HG03159 (cell line): ENCODE measurements around the gene CTNNBIP1.
"Not testable (repeated sequence)": the region's sequence is repeated elsewhere in the genome, so short reads cannot be mapped to it uniquely, and the experiment has no call there.

Source experiments
- ATAC-seq: cut with Tn5 transposase; IDR thresholded peaks from one replicate; pipeline ENCODE4 v1.9.1; 2021; ENCODE audit warnings: mild to moderate bottlenecking, moderate library complexity; ENCODE audit not compliant: unreplicated experiment

The CTNNBIP1 gene

GRCh38 chr1:9910076-9910422 lies at the start of gene CTNNBIP1:
Gene CTNNBIP1, minus strand, starts transcription at chr1:9910269. Its CDS starts 38,205 bp downstream, at chr1:9872064.
- ATAC-seq: peak; percentile 75

- ATAC-seq: no peak
These were observed 47.7 kb upstream of the CTNNBIP1 start for GRCh38 chr1:9957726-9958125.

GRCh38 chr1:9946315-9946714 lies 36.2 kb upstream of the CTNNBIP1 start:
- ATAC-seq: no peak

GRCh38 chr1:9942939-9943788 lies 33.1 kb upstream of the CTNNBIP1 start, which contains the start of the genes LZIC and NMNAT1:
Gene LZIC, minus strand, starts transcription at chr1:9943391. Its CDS starts 6,772 bp downstream, at chr1:9936619.
Gene NMNAT1, plus strand, starts transcription at chr1:9943475. Its CDS starts 28,599 bp downstream, at chr1:9972074.
- peak; percentile 96 for ATAC-seq

- peak; percentile 8 for ATAC-seq
These were observed 32.4 kb upstream of the CTNNBIP1 start for GRCh38 chr1:9942399-9942938.

- no peak for ATAC-seq
These were observed 19.6 kb upstream of the CTNNBIP1 start for GRCh38 chr1:9929431-9930385.

GRCh38 chr1:9927259-9927658 lies 17.2 kb upstream of the CTNNBIP1 start:
- no peak for ATAC-seq

- ATAC-seq: no peak
These were observed 12.3 kb upstream of the CTNNBIP1 start for GRCh38 chr1:9922342-9922741.

GRCh38 chr1:9920606-9921005 lies 10.5 kb upstream of the CTNNBIP1 start:
- ATAC-seq: no peak

GRCh38 chr1:9917901-9918300 lies 7.8 kb upstream of the CTNNBIP1 start:
- ATAC-seq: no peak

GRCh38 chr1:9917495-9917894 lies 7.4 kb upstream of the CTNNBIP1 start:
- not testable (repeated sequence) for ATAC-seq

GRCh38 chr1:9916452-9916851 lies 6.4 kb upstream of the CTNNBIP1 start:
- ATAC-seq: no peak

GRCh38 chr1:9914610-9914937 lies 4.5 kb upstream of the CTNNBIP1 start:
- ATAC-seq: no peak

- ATAC-seq: no peak
These were observed 2.3 kb upstream of the CTNNBIP1 start for GRCh38 chr1:9912264-9912936.

GRCh38 chr1:9910423-9911178 lies 532 bp upstream of the CTNNBIP1 start:
- peak; percentile 94 for ATAC-seq

- peak; percentile 4 for ATAC-seq
These were observed 629 bp downstream of the CTNNBIP1 start for GRCh38 chr1:9909234-9910046.

- no peak for ATAC-seq
These were observed 1.2 kb downstream of the CTNNBIP1 start for GRCh38 chr1:9908871-9909233.

- no peak for ATAC-seq
These were observed 2.6 kb downstream of the CTNNBIP1 start for GRCh38 chr1:9907441-9907840.

GRCh38 chr1:9906466-9906865 lies 3.6 kb downstream of the CTNNBIP1 start:
- ATAC-seq: no peak
